IPS-18a (cell line): ENCODE results near the gene KYNU.
"Not testable (repeated sequence)": the region's sequence is repeated elsewhere in the genome, so short reads cannot be mapped to it uniquely, and the experiment has no call there.

Experiments
- H3K27ac ChIP-seq: one replicate; pipeline ENCODE4 v1.5.1; 2013; ENCODE audit warnings: low read length
- H3K27me3 ChIP-seq: one replicate; pipeline ENCODE4 v1.6.1; 2013; ENCODE audit warnings: mild to moderate bottlenecking, low read length; ENCODE audit not compliant: control insufficient read depth, insufficient read depth
- H3K36me3 ChIP-seq: one replicate; pipeline ENCODE4 v1.6.1; 2013; ENCODE audit warnings: low read depth, low read length; ENCODE audit not compliant: control insufficient read depth
- H3K4me1 ChIP-seq: one replicate; pipeline ENCODE4 v1.6.1; 2013; ENCODE audit warnings: low read depth, low read length; ENCODE audit not compliant: control insufficient read depth
- H3K4me3 ChIP-seq: one replicate; pipeline ENCODE4 v1.5.1; 2013; ENCODE audit warnings: low read length
- H3K9ac ChIP-seq: one replicate; pipeline ENCODE4 v1.6.1; 2013; ENCODE audit warnings: mild to moderate bottlenecking, low read length, moderate library complexity
- H3K9me3 ChIP-seq: one replicate; pipeline ENCODE4 v1.6.1; 2013; ENCODE audit warnings: low read depth, low read length; ENCODE audit not compliant: control insufficient read depth

Gene KYNU

DNA sequence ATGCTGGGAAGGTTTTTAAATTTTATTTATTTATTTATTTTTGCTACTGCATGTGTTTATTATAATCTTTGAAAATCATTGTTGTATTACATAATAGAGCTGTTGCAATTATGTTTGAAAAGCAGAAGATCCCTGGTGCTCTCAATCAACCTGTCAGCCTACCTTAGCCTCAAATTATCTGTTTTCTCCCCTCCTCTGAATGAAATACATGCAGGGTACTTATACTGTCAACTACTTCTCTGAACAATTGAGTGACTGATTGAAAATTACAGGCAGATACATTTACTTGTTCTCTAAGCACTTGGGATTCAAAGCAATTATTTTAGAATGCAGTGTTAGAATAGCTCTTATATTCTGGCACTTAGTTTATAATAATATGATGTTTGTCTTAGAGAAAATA, 8.1 kb downstream of the KYNU start:
- Histone ChIP-seq H3K27ac (no peak overlapping the region), H3K4me1 (no peaks in the 10 kb centered on the region), H3K36me3 (no peaks in the 10 kb centered on the region), H3K9ac (no peak overlapping the region), H3K9me3 (no peaks in the 10 kb centered on the region), H3K27me3 (no peaks in the 10 kb centered on the region), H3K4me3 (no peak overlapping the region)

DNA sequence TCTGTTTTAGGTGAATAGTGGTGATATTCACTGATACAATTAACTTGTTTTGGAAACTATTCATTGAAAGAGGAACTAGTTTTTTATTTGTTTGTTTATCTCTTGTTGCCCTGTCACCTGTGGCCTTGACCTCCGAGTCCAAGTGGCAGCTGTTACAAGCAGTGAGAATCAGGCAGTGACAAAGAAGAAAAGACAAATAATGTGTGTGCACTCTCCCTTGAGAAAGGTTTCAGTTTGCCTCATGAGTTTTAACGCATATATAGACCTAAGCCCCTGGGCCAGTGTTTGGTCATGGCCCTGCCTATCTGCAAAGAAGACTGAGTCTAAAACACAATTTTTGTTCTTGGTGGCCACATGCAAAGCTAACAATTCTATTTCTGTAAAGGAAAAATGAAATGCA, 15.3 kb downstream of the KYNU start:
- no peak overlapping the region for H3K4me3 ChIP-seq
- no peaks in the 10 kb centered on the region for H3K4me1 ChIP-seq
- H3K27me3 ChIP-seq = no peaks in the 10 kb centered on the region
- H3K36me3 ChIP-seq = no peaks in the 10 kb centered on the region
- H3K27ac ChIP-seq = no peak overlapping the region
- H3K9ac ChIP-seq = no peak overlapping the region
- H3K9me3 ChIP-seq = no peaks in the 10 kb centered on the region

DNA sequence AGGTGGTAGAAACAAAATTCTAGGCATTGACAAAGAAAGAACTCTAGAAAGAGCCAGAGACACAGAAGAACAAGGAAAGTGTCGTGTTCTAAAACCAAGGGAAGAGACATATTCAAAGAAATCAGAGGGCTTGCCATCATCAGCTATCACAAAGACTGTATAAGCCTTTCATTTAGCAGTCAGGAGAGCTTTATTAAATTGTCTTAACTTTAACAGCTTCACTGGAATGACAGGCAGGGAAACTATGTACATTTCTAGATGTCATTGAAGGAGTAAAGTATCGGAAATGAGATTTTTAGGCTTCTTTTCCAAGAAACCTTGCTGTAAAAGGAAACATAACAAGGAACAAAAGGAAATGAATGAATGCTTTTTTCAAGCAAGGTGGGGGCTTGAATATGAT, 15.8 kb downstream of the KYNU start:
- Histone ChIP-seq H3K27me3 (no peaks in the 10 kb centered on the region), H3K9ac (no peak overlapping the region), H3K36me3 (no peaks in the 10 kb centered on the region), H3K9me3 (no peaks in the 10 kb centered on the region), H3K4me3 (no peak overlapping the region), H3K4me1 (no peaks in the 10 kb centered on the region), H3K27ac (no peak overlapping the region)

DNA sequence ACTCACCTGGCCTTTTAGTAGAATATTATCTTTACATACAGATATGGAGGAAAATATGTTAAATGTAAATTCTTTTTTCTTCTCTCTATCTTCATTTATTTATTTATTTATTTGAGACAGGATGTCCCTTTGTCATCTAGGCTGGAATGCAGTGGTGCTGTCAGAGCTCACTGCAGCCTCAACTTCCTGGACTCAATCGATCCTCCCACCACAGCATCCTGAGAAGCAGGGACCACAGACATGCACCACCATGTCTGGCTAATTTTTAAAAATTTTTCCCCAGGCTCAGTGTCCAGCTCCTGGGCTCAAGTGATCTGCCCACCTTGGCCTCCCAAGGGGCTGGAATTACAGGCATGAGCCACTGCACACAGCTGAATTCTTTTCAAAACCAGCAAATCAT, 20.3 kb downstream of the KYNU start:
- Histone ChIP-seq H3K27ac (no peak overlapping the region), H3K4me1 (no peaks in the 10 kb centered on the region), H3K36me3 (no peaks in the 10 kb centered on the region), H3K4me3 (no peak overlapping the region), H3K27me3 (no peaks in the 10 kb centered on the region), H3K9me3 (no peaks in the 10 kb centered on the region), H3K9ac (no peak overlapping the region)

DNA sequence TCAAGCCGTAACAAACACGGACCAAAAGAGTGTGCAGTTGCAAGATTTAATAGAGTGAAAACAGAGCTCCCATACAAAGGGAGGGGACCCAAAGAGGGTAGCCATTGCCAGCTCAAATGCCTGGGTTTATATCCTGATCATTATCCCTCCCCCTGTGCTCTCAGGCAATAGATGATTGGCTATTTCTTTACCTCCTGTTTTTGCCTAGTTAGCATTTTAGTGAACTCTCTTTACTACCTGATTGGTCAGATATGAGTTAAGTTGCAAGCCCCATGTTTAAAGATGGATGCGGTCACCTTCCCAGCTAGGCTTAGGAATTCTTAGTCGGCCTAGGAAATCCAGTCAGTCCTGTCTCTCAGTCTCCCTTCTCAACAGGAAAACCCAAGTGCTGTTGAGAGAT, 22.9 kb downstream of the KYNU start:
- H3K27me3 ChIP-seq, H3K9me3 ChIP-seq, H3K4me3 ChIP-seq, H3K27ac ChIP-seq, H3K4me1 ChIP-seq, H3K36me3 ChIP-seq, H3K9ac ChIP-seq: not testable (repeated sequence)

GRCh38 chr2:142901780-142902179, 24.3 kb downstream of the KYNU start:
- peaks cover 5% of the 10 kb centered on the region for H3K4me1 ChIP-seq
- no peak overlapping the region for H3K27ac ChIP-seq
- no peaks in the 10 kb centered on the region for H3K27me3 ChIP-seq
- no peaks in the 10 kb centered on the region for H3K9me3 ChIP-seq
- no peak overlapping the region for H3K9ac ChIP-seq
- H3K36me3 ChIP-seq = no peaks in the 10 kb centered on the region
- no peak overlapping the region for H3K4me3 ChIP-seq

GRCh38 chr2:142903726-142904125, 26.3 kb downstream of the KYNU start:
- H3K27me3 ChIP-seq, H3K27ac ChIP-seq, H3K36me3 ChIP-seq, H3K4me1 ChIP-seq, H3K4me3 ChIP-seq, H3K9me3 ChIP-seq, H3K9ac ChIP-seq: not testable (repeated sequence)

DNA sequence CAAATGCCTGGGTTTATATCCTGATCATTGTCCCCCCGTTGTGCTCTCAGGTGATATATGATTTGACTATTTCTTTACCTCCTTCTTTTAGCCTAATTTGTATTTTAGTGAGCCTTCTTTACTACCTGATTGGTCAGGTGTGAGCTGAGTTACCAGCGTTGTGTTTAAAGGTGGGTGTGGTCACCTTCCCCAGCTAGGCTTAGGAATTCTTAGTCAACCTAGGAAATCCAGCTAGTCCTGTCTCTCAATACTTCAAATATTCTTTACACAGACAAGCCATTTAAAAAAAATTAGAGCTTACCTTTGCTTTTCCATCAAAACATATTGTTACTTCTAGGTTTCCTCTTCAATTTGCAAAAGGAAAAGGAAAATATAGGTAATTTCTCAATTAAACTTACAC, 30.2 kb downstream of the KYNU start:
- Histone ChIP-seq H3K27ac (no peak overlapping the region), H3K27me3 (no peaks in the 10 kb centered on the region), H3K9me3 (no peaks in the 10 kb centered on the region), H3K4me1 (peaks cover 5% of the 10 kb centered on the region), H3K9ac (no peak overlapping the region), H3K4me3 (no peak overlapping the region), H3K36me3 (no peaks in the 10 kb centered on the region)

GRCh38 chr2:142914507-142915313, 37.2 kb downstream of the KYNU start:
- H3K27ac ChIP-seq = peak overlapping the region; percentile 27
- no peaks in the 10 kb centered on the region for H3K36me3 ChIP-seq
- no peak overlapping the region for H3K4me3 ChIP-seq
- no peaks in the 10 kb centered on the region for H3K9me3 ChIP-seq
- H3K4me1 ChIP-seq = peaks cover 13% of the 10 kb centered on the region
- H3K27me3 ChIP-seq = no peaks in the 10 kb centered on the region
- no peak overlapping the region for H3K9ac ChIP-seq

- Histone ChIP-seq H3K27me3 (no peaks in the 10 kb centered on the region), H3K4me1 (peaks cover 13% of the 10 kb centered on the region), H3K27ac (no peak overlapping the region), H3K9ac (no peak overlapping the region), H3K9me3 (no peaks in the 10 kb centered on the region), H3K4me3 (no peak overlapping the region), H3K36me3 (no peaks in the 10 kb centered on the region)
Observed at GRCh38 chr2:142915502-142915901, 38.0 kb downstream of the KYNU start.

GRCh38 chr2:142918624-142919023, 41.2 kb downstream of the KYNU start:
- Histone ChIP-seq H3K9ac (no peak overlapping the region), H3K27ac (no peak overlapping the region), H3K36me3 (no peaks in the 10 kb centered on the region), H3K4me1 (peaks cover 13% of the 10 kb centered on the region), H3K27me3 (no peaks in the 10 kb centered on the region), H3K4me3 (no peak overlapping the region), H3K9me3 (no peaks in the 10 kb centered on the region)

GRCh38 chr2:142920571-142920970, 43.1 kb downstream of the KYNU start:
- Histone ChIP-seq H3K9ac (no peak overlapping the region), H3K27me3 (no peaks in the 10 kb centered on the region), H3K9me3 (no peaks in the 10 kb centered on the region), H3K4me3 (no peak overlapping the region), H3K27ac (no peak overlapping the region), H3K36me3 (no peaks in the 10 kb centered on the region), H3K4me1 (peaks cover under 1% of the 10 kb centered on the region)
